ENCODE results near the gene SMIM10L2A.

The SMIM10L2A gene

DNA sequence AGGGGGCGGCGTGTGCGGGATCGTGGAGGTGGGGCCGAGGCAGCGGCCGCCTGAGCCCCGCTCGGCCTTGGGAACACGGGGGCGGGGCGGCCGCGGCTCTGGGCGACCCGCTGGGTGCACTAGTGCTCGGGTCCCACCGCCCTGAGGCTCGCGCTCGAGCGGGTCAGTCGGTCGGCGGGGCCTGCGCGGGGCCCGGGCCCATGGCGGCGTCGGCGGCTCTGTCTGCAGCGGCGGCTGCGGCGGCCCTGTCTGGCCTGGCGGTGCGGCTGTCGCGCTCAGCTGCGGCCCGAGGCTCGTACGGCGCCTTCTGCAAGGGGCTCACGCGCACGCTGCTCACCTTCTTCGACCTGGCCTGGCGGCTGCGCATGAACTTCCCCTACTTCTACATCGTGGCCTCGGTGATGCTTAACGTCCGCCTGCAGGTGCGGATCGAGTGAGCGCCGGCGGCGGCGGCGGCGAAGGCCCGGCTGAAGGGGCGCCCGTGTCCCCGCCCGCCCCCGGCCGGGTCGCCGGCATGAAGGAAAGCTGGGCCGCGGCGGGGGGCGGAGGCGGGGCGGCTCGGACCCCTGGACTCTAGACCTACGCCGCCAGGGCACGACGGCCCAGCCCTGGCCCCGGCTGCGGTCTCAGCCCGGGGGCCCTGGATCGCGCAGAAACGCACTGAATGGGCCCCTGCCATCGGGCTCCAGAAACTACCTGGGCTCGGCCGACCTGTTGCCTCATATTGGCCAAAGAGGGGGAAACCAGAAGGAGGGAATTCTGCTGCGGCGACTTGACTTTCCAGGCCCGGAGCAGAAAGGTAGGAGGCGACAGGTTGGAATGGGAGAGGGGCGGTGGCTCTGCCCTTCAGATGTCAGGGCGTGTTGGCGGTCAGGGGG is at the start of gene SMIM10L2A:
Gene SMIM10L2A (plus strand): TSS at position 13 of the 878 bp plus-strand sequence. CDS start 188 bp downstream, at position 201.
- H3K27ac ChIP-seq, result no peak within 1 kb of the TSS
- TF ChIP-seq, protein P1, sequence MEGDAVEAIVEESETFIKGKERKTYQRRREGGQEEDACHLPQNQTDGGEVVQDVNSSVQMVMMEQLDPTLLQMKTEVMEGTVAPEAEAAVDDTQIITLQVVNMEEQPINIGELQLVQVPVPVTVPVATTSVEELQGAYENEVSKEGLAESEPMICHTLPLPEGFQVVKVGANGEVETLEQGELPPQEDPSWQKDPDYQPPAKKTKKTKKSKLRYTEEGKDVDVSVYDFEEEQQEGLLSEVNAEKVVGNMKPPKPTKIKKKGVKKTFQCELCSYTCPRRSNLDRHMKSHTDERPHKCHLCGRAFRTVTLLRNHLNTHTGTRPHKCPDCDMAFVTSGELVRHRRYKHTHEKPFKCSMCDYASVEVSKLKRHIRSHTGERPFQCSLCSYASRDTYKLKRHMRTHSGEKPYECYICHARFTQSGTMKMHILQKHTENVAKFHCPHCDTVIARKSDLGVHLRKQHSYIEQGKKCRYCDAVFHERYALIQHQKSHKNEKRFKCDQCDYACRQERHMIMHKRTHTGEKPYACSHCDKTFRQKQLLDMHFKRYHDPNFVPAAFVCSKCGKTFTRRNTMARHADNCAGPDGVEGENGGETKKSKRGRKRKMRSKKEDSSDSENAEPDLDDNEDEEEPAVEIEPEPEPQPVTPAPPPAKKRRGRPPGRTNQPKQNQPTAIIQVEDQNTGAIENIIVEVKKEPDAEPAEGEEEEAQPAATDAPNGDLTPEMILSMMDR (IDR thresholded peaks at IDR 0.05), result no peak
- no peaks in the 10 kb centered on the region for H3K36me3 ChIP-seq (ENCODE audit: control insufficient read depth, insufficient read depth, low read length)
- H2AFZ ChIP-seq, result peak within 1 kb of the TSS; percentile 77
- H3K9me3 ChIP-seq (ENCODE audit: control insufficient read depth, low read length), result no peaks in the 10 kb centered on the region
- no peaks in the 10 kb centered on the region for H3K4me1 ChIP-seq
- H3K9ac ChIP-seq, result no peak within 1 kb of the TSS
- no peaks in the 10 kb centered on the region for H3K27me3 ChIP-seq (ENCODE audit: control insufficient read depth, insufficient read depth, low read length)
- H3K79me2 ChIP-seq, result no peaks in the 10 kb centered on the region
- H3K4me2 ChIP-seq (ENCODE audit: low read length), result peak within 1 kb of the TSS; percentile 59
- peak within 1 kb of the TSS; percentile 50 for H3K4me3 ChIP-seq (ENCODE audit: low read depth, low read length)

DNA sequence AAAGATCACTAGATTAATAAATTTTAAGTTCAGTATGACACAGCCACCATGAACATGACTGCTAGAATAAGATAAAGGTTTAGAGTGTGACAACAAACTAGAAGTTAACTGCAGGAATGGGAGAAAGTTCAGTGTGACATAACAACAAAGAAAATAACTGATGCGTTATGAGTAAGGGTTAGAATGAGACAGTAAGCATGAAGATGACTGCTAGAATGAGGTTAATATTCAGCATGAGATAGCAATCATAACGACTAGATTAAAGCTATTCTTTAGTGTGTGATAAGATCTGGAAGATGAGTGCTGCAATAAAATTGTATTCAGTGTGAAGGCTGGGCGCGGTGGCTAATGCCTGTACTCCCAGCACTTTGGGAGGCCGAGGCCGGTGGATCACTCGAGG is 48.4 kb upstream of the SMIM10L2A start:
- Histone ChIP-seq H3K4me1 (no peaks in the 10 kb centered on the region), H3K79me2 (no peaks in the 10 kb centered on the region), H3K36me3 (ENCODE audit: control insufficient read depth, insufficient read depth, low read length) (no peaks in the 10 kb centered on the region), H2AFZ (no peak overlapping the region), H3K4me3 (ENCODE audit: low read depth, low read length) (no peak overlapping the region), H3K27me3 (ENCODE audit: control insufficient read depth, insufficient read depth, low read length) (no peaks in the 10 kb centered on the region), H3K4me2 (ENCODE audit: low read length) (no peak overlapping the region), H3K9me3 (ENCODE audit: control insufficient read depth, low read length) (no peaks in the 10 kb centered on the region), H3K9ac (no peak overlapping the region), H3K27ac (no peak overlapping the region)
- TF ChIP-seq, protein P1 (IDR thresholded peaks at IDR 0.05), result no peak

DNA sequence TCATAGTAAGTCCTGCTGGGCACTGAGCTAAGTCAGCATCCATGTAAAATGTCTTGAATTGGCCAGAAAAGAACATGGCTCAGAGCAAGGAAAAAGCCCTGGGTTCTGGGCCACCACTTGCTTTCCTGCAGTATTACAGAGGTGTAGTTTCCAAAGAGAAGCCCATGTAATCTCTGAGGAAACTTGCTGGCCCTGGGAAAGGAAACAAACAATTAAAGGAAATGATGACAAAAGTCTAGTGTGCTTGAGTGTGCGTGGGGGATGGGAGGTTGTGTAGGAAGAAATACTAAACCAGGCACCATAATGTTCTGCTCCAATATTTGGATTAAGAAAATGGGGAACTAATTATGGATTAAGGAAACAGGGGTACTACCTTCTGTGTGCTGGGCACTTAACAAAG is 39.5 kb upstream of the SMIM10L2A start:
- H3K27me3 ChIP-seq (ENCODE audit: control insufficient read depth, insufficient read depth, low read length), result no peaks in the 10 kb centered on the region
- H3K4me1 ChIP-seq, result no peaks in the 10 kb centered on the region
- H3K4me2 ChIP-seq (ENCODE audit: low read length), result no peak overlapping the region
- no peaks in the 10 kb centered on the region for H3K79me2 ChIP-seq
- H2AFZ ChIP-seq, result no peak overlapping the region
- H3K36me3 ChIP-seq (ENCODE audit: control insufficient read depth, insufficient read depth, low read length), result no peaks in the 10 kb centered on the region
- no peak overlapping the region for H3K9ac ChIP-seq
- TF ChIP-seq, protein P1 (IDR thresholded peaks at IDR 0.05), result no peak
- no peak overlapping the region for H3K4me3 ChIP-seq (ENCODE audit: low read depth, low read length)
- H3K9me3 ChIP-seq (ENCODE audit: control insufficient read depth, low read length), result no peaks in the 10 kb centered on the region
- H3K27ac ChIP-seq, result no peak overlapping the region

DNA sequence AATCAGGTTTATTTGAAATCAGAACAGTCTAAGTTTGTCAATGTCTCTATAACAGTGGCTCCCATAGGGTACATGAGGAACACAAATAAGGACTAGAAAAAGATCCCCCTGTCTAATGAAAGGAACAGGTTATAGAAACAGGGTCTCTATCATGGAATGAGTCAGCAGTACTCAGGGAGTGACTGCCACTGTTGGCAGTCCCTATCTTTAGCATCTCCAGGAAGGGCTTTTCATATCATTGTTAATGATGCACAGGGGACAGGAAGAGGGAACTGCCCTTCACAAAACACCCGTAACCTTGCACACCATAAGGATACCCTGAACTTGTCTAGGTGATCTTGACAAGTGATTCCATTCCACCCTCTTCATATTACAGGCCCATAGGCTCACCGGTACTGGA is 38.5 kb upstream of the SMIM10L2A start:
- Histone ChIP-seq H3K4me3 (ENCODE audit: low read depth, low read length) (no peak overlapping the region), H3K27me3 (ENCODE audit: control insufficient read depth, insufficient read depth, low read length) (no peaks in the 10 kb centered on the region), H2AFZ (no peak overlapping the region), H3K9me3 (ENCODE audit: control insufficient read depth, low read length) (no peaks in the 10 kb centered on the region), H3K79me2 (no peaks in the 10 kb centered on the region), H3K4me1 (no peaks in the 10 kb centered on the region), H3K4me2 (ENCODE audit: low read length) (no peak overlapping the region), H3K36me3 (ENCODE audit: control insufficient read depth, insufficient read depth, low read length) (no peaks in the 10 kb centered on the region), H3K9ac (no peak overlapping the region), H3K27ac (no peak overlapping the region)
- TF ChIP-seq, protein P1 (IDR thresholded peaks at IDR 0.05), result no peak
